AG04449 (cell line): ENCODE results near the gene STAM.

ENCODE experiments used
- CTCF ChIA-PET: fragments of 350-600 bp; formaldehyde crosslinking; extraction: SDS; loops from one replicate; lab custom pipeline; 2021; ENCODE audit warnings: antibody characterized with exemption; lab: Yijun Ruan, JAX
- POLR2A ChIA-PET: fragments of 400-600, 350-600 bp; formaldehyde crosslinking; extraction: SDS; loops from one replicate; lab custom pipeline; 2020; ENCODE audit warnings: antibody characterized with exemption, inconsistent platforms; lab: Yijun Ruan, JAX
- DNase-seq: peaks from one replicate; pipeline ENCODE4 v3.0.0-alpha.2; 2010; ENCODE audit warnings: low read depth, low spot score
- H3K4me3 ChIP-seq: 2 replicates; pipeline ENCODE4 v1.5.1; 2011; ENCODE audit warnings: low read depth, mild to moderate bottlenecking, control low read depth, low read length
- CTCF ChIP-seq: IDR thresholded peaks from one replicate; pipeline ENCODE4 v1.5.1; 2011; ENCODE audit warnings: mild to moderate bottlenecking, moderate library complexity, low read length, control low read depth, inconsistent platforms; ENCODE audit not compliant: insufficient read depth; ENCODE audit errors: missing control alignments

STAM gene

GRCh38 chr10:17649052-17649451, 5.1 kb downstream of the STAM start:
- no peak for TF ChIP-seq CTCF
- ChIA-PET CTCF (interaction anchor here (1.3 kb wide), 1 partner anchor 15 kb away, joined by 3 read pairs; no protein-coding TSS in a partner anchor), POLR2A (no interaction called here)
- no peak for DNase-seq
- H3K4me3 ChIP-seq, result no peak overlapping the region

GRCh38 chr10:17649836-17650235, 5.9 kb downstream of the STAM start:
- no peak overlapping the region for H3K4me3 ChIP-seq
- ChIA-PET CTCF (interaction anchor here (0.6 kb wide), 1 partner anchor 12 kb away, joined by 3 read pairs; no protein-coding TSS in a partner anchor), POLR2A (interaction anchor here (0.7 kb wide), 1 partner anchor 24 kb away, joined by 3 read pairs; no protein-coding TSS in a partner anchor)
- no peak for DNase-seq
- TF ChIP-seq CTCF, result no peak

- POLR2A ChIA-PET, result interaction anchor here (0.7 kb wide), 1 partner anchor 23 kb away, joined by 3 read pairs; no protein-coding TSS in a partner anchor
- CTCF ChIA-PET, result interaction anchor here (0.6 kb wide), 1 partner anchor 11 kb away, joined by 3 read pairs; no protein-coding TSS in a partner anchor
- DNase-seq, result no peak
- TF ChIP-seq CTCF, result no peak
- no peak overlapping the region for H3K4me3 ChIP-seq
These were observed 6.5 kb downstream of the STAM start for GRCh38 chr10:17650416-17650815.

GRCh38 chr10:17651896-17652295, 7.9 kb downstream of the STAM start:
- ChIA-PET CTCF (no interaction called here), POLR2A (no interaction called here)
- no peak for TF ChIP-seq CTCF
- DNase-seq, result no peak
- no peak overlapping the region for H3K4me3 ChIP-seq

GRCh38 chr10:17652585-17652984, 8.6 kb downstream of the STAM start:
- ChIA-PET POLR2A (no interaction called here), CTCF (interaction anchor here (0.9 to 1.7 kb wide), 3 partner anchors 8 to 46 kb away, joined by 3 to 4 read pairs (median 3); no protein-coding TSS in a partner anchor)
- H3K4me3 ChIP-seq, result no peak overlapping the region
- TF ChIP-seq CTCF, result no peak
- no peak for DNase-seq

GRCh38 chr10:17655009-17655408, 11.1 kb downstream of the STAM start:
- no peak overlapping the region for H3K4me3 ChIP-seq
- TF ChIP-seq CTCF, result no peak
- ChIA-PET POLR2A (no interaction called here), CTCF (interaction anchor here (1.7 kb wide), 1 partner anchor 17 kb away, joined by 3 read pairs; no protein-coding TSS in a partner anchor)
- DNase-seq, result no peak
